GM23338 (cell line): ENCODE results near the gene ZNF592.

ENCODE experiments used
- CREB1 ChIP-seq: fragments of 250-450 bp; sonication (Bioruptor Pico); IDR thresholded peaks from 2 replicates; pipeline ENCODE4 v1.5.0; 2020; ENCODE audit warnings: low read depth, mild to moderate bottlenecking, moderate library complexity
- CTCF ChIP-seq, 2 experiments: fragments of 200-600 bp in 1 of 2; sonication (generic) in 1 of 2; conservative IDR thresholded peaks; 2 replicates each; pipeline versions ENCODE4 v1.5.1 to v1.6.1; 2016 to 2017; ENCODE audit warnings: antibody characterized with exemption in 2 of 2, low read depth in 2 of 2, mild to moderate bottlenecking in 2 of 2, moderate library complexity in 1 of 2
- EZH2 ChIP-seq: fragments of 200-600 bp; sonication (generic); IDR thresholded peaks from one replicate; pipeline ENCODE4 v1.8.0; 2017; ENCODE audit warnings: antibody characterized with exemption, mild to moderate bottlenecking, low read depth; ENCODE audit not compliant: unreplicated experiment
- EZH2phosphoT487 ChIP-seq: fragments of 200-600 bp; sonication (generic); IDR thresholded peaks from one replicate; pipeline ENCODE4 v1.8.1; 2018; ENCODE audit warnings: antibody characterized with exemption; ENCODE audit not compliant: unreplicated experiment
- JUNB ChIP-seq: IDR thresholded peaks from one replicate; pipeline ENCODE4 v1.6.1; 2016; ENCODE audit warnings: antibody characterized with exemption; ENCODE audit not compliant: unreplicated experiment
- NANOG ChIP-seq: IDR thresholded peaks from 2 replicates; pipeline ENCODE4 v1.6.1; 2016; ENCODE audit warnings: antibody characterized with exemption, borderline replicate concordance
- POLR2AphosphoS5 ChIP-seq: IDR thresholded peaks from 2 replicates; pipeline ENCODE4 v1.6.1; 2016; ENCODE audit warnings: antibody characterized with exemption, low read depth
- REST ChIP-seq: IDR thresholded peaks from one replicate; pipeline ENCODE4 v1.6.1; 2018; ENCODE audit warnings: antibody characterized with exemption; ENCODE audit not compliant: unreplicated experiment
- STAT1 ChIP-seq: IDR thresholded peaks from one replicate; pipeline ENCODE4 v1.6.1; 2016; ENCODE audit warnings: antibody characterized with exemption; ENCODE audit not compliant: unreplicated experiment
- ZNF114 ChIP-seq: fragments of 250-450 bp; sonication (Bioruptor Pico); IDR thresholded peaks from 2 replicates; pipeline ENCODE4 v1.5.0; 2020; ENCODE audit warnings: mild to moderate bottlenecking, moderate library complexity
- ZNF331 ChIP-seq: fragments of 250-450 bp; sonication (Bioruptor Pico); IDR thresholded peaks from 2 replicates; pipeline ENCODE4 v1.5.0; 2020; ENCODE audit warnings: low read depth, mild to moderate bottlenecking, moderate library complexity
- TF ChIP-seq, protein P1 (sequence below): IDR thresholded peaks from 2 replicates; pipeline ENCODE4 v1.6.1; 2016; ENCODE audit warnings: antibody characterized with exemption
- TF ChIP-seq, protein P2 (sequence below): fragments of 250-450 bp; sonication (Bioruptor Pico); IDR thresholded peaks from 2 replicates; pipeline ENCODE4 v1.5.0; 2020; ENCODE audit warnings: mild to moderate bottlenecking, moderate library complexity

GRCh38 chr15:84773716-84774115 lies 25.3 kb downstream of the ZNF592 start:
- TF ChIP-seq EZH2phosphoT487 (no peak), CTCF (conservative IDR thresholded peaks at IDR 0.05; ENCODE audit: low read depth in 2 of 2) (no peak), EZH2 (no peak), ZNF114 (CRISPR knock-in tag) (no peak), JUNB (no peak), POLR2AphosphoS5 (no peak), STAT1 (no peak), REST (no peak), ZNF331 (CRISPR knock-in tag) (no peak), NANOG (no peak), CREB1 (CRISPR knock-in tag) (no peak)
- TF ChIP-seq, protein P1, sequence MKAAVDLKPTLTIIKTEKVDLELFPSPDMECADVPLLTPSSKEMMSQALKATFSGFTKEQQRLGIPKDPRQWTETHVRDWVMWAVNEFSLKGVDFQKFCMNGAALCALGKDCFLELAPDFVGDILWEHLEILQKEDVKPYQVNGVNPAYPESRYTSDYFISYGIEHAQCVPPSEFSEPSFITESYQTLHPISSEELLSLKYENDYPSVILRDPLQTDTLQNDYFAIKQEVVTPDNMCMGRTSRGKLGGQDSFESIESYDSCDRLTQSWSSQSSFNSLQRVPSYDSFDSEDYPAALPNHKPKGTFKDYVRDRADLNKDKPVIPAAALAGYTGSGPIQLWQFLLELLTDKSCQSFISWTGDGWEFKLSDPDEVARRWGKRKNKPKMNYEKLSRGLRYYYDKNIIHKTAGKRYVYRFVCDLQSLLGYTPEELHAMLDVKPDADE: no peak
- TF ChIP-seq, protein P2, sequence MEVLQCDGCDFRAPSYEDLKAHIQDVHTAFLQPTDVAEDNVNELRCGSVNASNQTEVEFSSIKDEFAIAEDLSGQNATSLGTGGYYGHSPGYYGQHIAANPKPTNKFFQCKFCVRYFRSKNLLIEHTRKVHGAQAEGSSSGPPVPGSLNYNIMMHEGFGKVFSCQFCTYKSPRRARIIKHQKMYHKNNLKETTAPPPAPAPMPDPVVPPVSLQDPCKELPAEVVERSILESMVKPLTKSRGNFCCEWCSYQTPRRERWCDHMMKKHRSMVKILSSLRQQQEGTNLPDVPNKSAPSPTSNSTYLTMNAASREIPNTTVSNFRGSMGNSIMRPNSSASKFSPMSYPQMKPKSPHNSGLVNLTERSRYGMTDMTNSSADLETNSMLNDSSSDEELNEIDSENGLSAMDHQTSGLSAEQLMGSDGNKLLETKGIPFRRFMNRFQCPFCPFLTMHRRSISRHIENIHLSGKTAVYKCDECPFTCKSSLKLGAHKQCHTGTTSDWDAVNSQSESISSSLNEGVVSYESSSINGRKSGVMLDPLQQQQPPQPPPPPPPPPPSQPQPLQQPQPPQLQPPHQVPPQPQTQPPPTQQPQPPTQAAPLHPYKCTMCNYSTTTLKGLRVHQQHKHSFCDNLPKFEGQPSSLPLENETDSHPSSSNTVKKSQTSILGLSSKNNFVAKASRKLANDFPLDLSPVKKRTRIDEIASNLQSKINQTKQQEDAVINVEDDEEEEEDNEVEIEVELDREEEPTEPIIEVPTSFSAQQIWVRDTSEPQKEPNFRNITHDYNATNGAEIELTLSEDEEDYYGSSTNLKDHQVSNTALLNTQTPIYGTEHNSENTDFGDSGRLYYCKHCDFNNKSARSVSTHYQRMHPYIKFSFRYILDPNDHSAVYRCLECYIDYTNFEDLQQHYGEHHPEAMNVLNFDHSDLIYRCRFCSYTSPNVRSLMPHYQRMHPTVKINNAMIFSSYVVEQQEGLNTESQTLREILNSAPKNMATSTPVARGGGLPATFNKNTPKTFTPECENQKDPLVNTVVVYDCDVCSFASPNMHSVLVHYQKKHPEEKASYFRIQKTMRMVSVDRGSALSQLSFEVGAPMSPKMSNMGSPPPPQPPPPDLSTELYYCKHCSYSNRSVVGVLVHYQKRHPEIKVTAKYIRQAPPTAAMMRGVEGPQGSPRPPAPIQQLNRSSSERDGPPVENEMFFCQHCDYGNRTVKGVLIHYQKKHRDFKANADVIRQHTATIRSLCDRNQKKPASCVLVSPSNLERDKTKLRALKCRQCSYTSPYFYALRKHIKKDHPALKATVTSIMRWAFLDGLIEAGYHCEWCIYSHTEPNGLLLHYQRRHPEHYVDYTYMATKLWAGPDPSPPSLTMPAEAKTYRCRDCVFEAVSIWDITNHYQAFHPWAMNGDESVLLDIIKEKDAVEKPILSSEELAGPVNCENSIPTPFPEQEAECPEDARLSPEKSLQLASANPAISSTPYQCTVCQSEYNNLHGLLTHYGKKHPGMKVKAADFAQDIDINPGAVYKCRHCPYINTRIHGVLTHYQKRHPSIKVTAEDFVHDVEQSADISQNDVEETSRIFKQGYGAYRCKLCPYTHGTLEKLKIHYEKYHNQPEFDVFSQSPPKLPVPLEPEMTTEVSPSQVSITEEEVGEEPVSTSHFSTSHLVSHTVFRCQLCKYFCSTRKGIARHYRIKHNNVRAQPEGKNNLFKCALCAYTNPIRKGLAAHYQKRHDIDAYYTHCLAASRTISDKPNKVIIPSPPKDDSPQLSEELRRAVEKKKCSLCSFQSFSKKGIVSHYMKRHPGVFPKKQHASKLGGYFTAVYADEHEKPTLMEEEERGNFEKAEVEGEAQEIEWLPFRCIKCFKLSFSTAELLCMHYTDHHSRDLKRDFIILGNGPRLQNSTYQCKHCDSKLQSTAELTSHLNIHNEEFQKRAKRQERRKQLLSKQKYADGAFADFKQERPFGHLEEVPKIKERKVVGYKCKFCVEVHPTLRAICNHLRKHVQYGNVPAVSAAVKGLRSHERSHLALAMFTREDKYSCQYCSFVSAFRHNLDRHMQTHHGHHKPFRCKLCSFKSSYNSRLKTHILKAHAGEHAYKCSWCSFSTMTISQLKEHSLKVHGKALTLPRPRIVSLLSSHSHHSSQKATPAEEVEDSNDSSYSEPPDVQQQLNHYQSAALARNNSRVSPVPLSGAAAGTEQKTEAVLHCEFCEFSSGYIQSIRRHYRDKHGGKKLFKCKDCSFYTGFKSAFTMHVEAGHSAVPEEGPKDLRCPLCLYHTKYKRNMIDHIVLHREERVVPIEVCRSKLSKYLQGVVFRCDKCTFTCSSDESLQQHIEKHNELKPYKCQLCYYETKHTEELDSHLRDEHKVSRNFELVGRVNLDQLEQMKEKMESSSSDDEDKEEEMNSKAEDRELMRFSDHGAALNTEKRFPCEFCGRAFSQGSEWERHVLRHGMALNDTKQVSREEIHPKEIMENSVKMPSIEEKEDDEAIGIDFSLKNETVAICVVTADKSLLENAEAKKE (CRISPR knock-in tag): no peak
